Measurements from ENCODE around the gene CXCL12.

Gene CXCL12

GRCh38 chr10:44426247-44427034, 41.5 kb upstream of the CXCL12 start:
- DNase-seq (ENCODE audit: low read depth in 1 of 2, low spot score in 1 of 2) = no peak
- no peak for TF ChIP-seq GABPA (IDR thresholded peaks at IDR 0.05; ENCODE audit: low read depth)
- TF ChIP-seq, protein P1, sequence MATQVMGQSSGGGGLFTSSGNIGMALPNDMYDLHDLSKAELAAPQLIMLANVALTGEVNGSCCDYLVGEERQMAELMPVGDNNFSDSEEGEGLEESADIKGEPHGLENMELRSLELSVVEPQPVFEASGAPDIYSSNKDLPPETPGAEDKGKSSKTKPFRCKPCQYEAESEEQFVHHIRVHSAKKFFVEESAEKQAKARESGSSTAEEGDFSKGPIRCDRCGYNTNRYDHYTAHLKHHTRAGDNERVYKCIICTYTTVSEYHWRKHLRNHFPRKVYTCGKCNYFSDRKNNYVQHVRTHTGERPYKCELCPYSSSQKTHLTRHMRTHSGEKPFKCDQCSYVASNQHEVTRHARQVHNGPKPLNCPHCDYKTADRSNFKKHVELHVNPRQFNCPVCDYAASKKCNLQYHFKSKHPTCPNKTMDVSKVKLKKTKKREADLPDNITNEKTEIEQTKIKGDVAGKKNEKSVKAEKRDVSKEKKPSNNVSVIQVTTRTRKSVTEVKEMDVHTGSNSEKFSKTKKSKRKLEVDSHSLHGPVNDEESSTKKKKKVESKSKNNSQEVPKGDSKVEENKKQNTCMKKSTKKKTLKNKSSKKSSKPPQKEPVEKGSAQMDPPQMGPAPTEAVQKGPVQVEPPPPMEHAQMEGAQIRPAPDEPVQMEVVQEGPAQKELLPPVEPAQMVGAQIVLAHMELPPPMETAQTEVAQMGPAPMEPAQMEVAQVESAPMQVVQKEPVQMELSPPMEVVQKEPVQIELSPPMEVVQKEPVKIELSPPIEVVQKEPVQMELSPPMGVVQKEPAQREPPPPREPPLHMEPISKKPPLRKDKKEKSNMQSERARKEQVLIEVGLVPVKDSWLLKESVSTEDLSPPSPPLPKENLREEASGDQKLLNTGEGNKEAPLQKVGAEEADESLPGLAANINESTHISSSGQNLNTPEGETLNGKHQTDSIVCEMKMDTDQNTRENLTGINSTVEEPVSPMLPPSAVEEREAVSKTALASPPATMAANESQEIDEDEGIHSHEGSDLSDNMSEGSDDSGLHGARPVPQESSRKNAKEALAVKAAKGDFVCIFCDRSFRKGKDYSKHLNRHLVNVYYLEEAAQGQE (IDR thresholded peaks at IDR 0.05; ENCODE audit: insufficient replicate concordance, low read depth) = no peak
- no peak for TF ChIP-seq POLR2AphosphoS5 (IDR thresholded peaks at IDR 0.05; ENCODE audit: low read depth)
- TF ChIP-seq, protein P2, sequence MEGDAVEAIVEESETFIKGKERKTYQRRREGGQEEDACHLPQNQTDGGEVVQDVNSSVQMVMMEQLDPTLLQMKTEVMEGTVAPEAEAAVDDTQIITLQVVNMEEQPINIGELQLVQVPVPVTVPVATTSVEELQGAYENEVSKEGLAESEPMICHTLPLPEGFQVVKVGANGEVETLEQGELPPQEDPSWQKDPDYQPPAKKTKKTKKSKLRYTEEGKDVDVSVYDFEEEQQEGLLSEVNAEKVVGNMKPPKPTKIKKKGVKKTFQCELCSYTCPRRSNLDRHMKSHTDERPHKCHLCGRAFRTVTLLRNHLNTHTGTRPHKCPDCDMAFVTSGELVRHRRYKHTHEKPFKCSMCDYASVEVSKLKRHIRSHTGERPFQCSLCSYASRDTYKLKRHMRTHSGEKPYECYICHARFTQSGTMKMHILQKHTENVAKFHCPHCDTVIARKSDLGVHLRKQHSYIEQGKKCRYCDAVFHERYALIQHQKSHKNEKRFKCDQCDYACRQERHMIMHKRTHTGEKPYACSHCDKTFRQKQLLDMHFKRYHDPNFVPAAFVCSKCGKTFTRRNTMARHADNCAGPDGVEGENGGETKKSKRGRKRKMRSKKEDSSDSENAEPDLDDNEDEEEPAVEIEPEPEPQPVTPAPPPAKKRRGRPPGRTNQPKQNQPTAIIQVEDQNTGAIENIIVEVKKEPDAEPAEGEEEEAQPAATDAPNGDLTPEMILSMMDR (IDR thresholded peaks at IDR 0.05; ENCODE audit: insufficient read depth, low read length) = no peak
- TF ChIP-seq SPI1 (IDR thresholded peaks at IDR 0.05; ENCODE audit: borderline replicate concordance, low read depth) = no peak

DNA sequence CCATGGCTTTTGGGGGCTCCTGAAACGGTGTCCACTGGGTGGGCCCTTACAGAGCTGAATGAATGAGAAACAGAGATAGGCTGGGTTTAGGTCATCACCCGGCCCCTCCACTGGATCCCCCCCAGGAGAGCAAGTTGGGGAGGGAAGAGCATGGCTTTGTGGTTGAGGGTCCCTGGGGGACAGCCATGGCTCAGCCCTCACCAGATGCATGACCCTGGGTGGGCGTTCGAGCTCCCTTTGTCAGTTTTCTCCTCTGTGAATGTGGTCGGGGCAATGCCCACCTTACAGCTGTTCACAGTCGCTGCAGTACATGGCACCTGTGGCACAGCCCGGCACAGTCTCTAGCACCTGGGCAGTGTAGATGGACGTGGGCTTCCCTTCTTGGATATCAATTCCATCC, 40.6 kb upstream of the CXCL12 start:
- TF ChIP-seq SPI1 (IDR thresholded peaks at IDR 0.05; ENCODE audit: borderline replicate concordance, low read depth) (no peak), GABPA (IDR thresholded peaks at IDR 0.05; ENCODE audit: low read depth) (no peak), POLR2AphosphoS5 (IDR thresholded peaks at IDR 0.05; ENCODE audit: low read depth) (no peak)
- TF ChIP-seq, protein P1 (IDR thresholded peaks at IDR 0.05; ENCODE audit: insufficient replicate concordance, low read depth) = no peak
- TF ChIP-seq, protein P2 (IDR thresholded peaks at IDR 0.05; ENCODE audit: insufficient read depth, low read length) = no peak
- Histone ChIP-seq H3K27ac (replicated peaks) (no peak overlapping the region), H3K27me3 (ENCODE audit: insufficient read depth, poor library complexity, severe bottlenecking) (no peaks in the 10 kb centered on the region), H3K4me3 (replicated peaks; ENCODE audit: insufficient read depth, low read length) (no peak overlapping the region)
- no peak for DNase-seq (ENCODE audit: low read depth in 1 of 2, low spot score in 1 of 2)

More at GRCh38 chr10:44426247-44427034, 41.5 kb upstream of the CXCL12 start:
- no peaks in the 10 kb centered on the region for H3K27me3 ChIP-seq (ENCODE audit: insufficient read depth, poor library complexity, severe bottlenecking)
- no peak overlapping the region for H3K27ac ChIP-seq (replicated peaks)
- no peak overlapping the region for H3K4me3 ChIP-seq (replicated peaks; ENCODE audit: insufficient read depth, low read length)

DNA sequence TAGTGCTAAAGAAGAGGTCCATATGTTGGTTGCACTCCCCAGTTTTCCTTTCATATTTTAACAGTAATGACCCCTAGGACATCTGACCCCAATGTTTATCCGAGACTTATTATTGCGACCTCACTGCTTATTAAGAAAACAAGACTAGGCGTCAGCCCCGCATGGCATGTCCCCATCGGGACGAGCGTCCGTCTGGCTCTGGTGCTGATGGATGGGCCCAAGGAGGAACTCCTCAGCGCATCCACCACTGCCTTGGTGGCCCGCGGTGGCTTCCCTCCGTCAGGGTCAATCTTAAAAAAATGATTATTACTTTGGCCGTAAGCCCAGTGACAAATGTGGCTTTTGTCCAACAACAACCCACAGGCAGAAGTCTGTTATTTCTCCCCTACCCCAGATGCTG, 40.1 kb upstream of the CXCL12 start:
- Histone ChIP-seq H3K4me3 (replicated peaks; ENCODE audit: insufficient read depth, low read length) (no peak overlapping the region), H3K27me3 (ENCODE audit: insufficient read depth, poor library complexity, severe bottlenecking) (no peaks in the 10 kb centered on the region), H3K27ac (replicated peaks) (no peak overlapping the region)
- DNase-seq (ENCODE audit: low read depth in 1 of 2, low spot score in 1 of 2) = no peak
- TF ChIP-seq POLR2AphosphoS5 (IDR thresholded peaks at IDR 0.05; ENCODE audit: low read depth) (no peak), GABPA (IDR thresholded peaks at IDR 0.05; ENCODE audit: low read depth) (no peak), SPI1 (IDR thresholded peaks at IDR 0.05; ENCODE audit: borderline replicate concordance, low read depth) (no peak)
- TF ChIP-seq, protein P1 (IDR thresholded peaks at IDR 0.05; ENCODE audit: insufficient replicate concordance, low read depth) = no peak
- TF ChIP-seq, protein P2 (IDR thresholded peaks at IDR 0.05; ENCODE audit: insufficient read depth, low read length) = no peak
